HL-60 (cell line): Measurements from ENCODE around the gene PCDHGA4.
"Not testable (repeated sequence)": the region's sequence is repeated elsewhere in the genome, so short reads cannot be mapped to it uniquely, and the experiment has no call there.

Experiments
- DNase-seq, 2 experiments: peaks; one replicate each; pipeline ENCODE4 v3.0.0-alpha.2; 2010 to 2020; ENCODE audit warnings: low read depth in 1 of 2, low spot score in 1 of 2
- H3K27ac ChIP-seq: fragments of 250-450 bp; sonication (Bioruptor Pico); replicated peaks from 2 replicates; pipeline ENCODE4 v1.5.1; 2020; ENCODE audit warnings: mild to moderate bottlenecking, moderate library complexity
- H3K27me3 ChIP-seq: fragments of 250-450 bp; sonication (Bioruptor Pico); 2 replicates; pipeline ENCODE4 v1.5.1; 2021; ENCODE audit warnings: mild to moderate bottlenecking, moderate library complexity; ENCODE audit not compliant: insufficient read depth, poor library complexity, severe bottlenecking
- H3K4me3 ChIP-seq: replicated peaks from 2 replicates; pipeline ENCODE4 v1.5.1; 2011; ENCODE audit warnings: mild to moderate bottlenecking, control low read depth, low read length; ENCODE audit not compliant: insufficient read depth
- CTCF ChIP-seq: IDR thresholded peaks from one replicate; pipeline ENCODE4 v1.5.1; 2011; ENCODE audit warnings: low read length, control low read depth, inconsistent platforms; ENCODE audit not compliant: insufficient read depth
- GABPA ChIP-seq: IDR thresholded peaks from 2 replicates; pipeline ENCODE4 v1.6.1; 2012; ENCODE audit warnings: low read depth
- POLR2AphosphoS5 ChIP-seq: IDR thresholded peaks from 2 replicates; pipeline ENCODE4 v1.6.1; 2012; ENCODE audit warnings: low read depth
- REST ChIP-seq: IDR thresholded peaks from 2 replicates; pipeline ENCODE4 v1.6.1; 2012; ENCODE audit warnings: low read depth; ENCODE audit not compliant: insufficient replicate concordance
- SPI1 ChIP-seq: IDR thresholded peaks from 2 replicates; pipeline ENCODE4 v1.6.1; 2012; ENCODE audit warnings: low read depth, mild to moderate bottlenecking, borderline replicate concordance

PCDHGA4 gene

GRCh38 chr5:141389153-141390042 is 34.6 kb downstream of the PCDHGA4 start:
- TF ChIP-seq POLR2AphosphoS5 (no peak), CTCF (no peak), SPI1 (no peak), GABPA (no peak), REST (no peak)
- Histone ChIP-seq H3K27ac (no peak overlapping the region), H3K27me3 (no peaks in the 10 kb centered on the region), H3K4me3 (no peak overlapping the region)
- no peak for DNase-seq

GRCh38 chr5:141392429-141393198 is 37.8 kb downstream of the PCDHGA4 start, which contains the start of gene PCDHGA8:
Gene PCDHGA8, plus strand, starts transcription at chr5:141392633. Its CDS starts 181 bp downstream, at chr5:141392814.
- H3K27ac ChIP-seq = no peak within 1 kb of the TSS
- H3K27me3 ChIP-seq = no peaks in the 10 kb centered on the region
- no peak within 1 kb of the TSS for H3K4me3 ChIP-seq
- TF ChIP-seq SPI1 = no peak
- no peak for DNase-seq

- no peaks in the 10 kb centered on the region for H3K27me3 ChIP-seq
- TF ChIP-seq SPI1 (no peak), POLR2AphosphoS5 (no peak), REST (no peak), CTCF (no peak), GABPA (no peak)
- H3K27ac ChIP-seq = no peak overlapping the region
- DNase-seq = no peak
- H3K4me3 ChIP-seq = no peak overlapping the region
These were observed 38.4 kb downstream of the PCDHGA4 start for GRCh38 chr5:141393267-141393666.

GRCh38 chr5:141394401-141395187 is 39.8 kb downstream of the PCDHGA4 start:
- not testable (repeated sequence) for H3K27ac ChIP-seq, H3K27me3 ChIP-seq, H3K4me3 ChIP-seq, DNase-seq
